VCaP (cell line): Measurements from ENCODE around the gene NACC1.

Experiments
- H3K27ac ChIP-seq: fragments of 450-650 bp; 2 replicates; pipeline ENCODE4 v1.5.1; 2017
- CTCF ChIP-seq: fragments of 450-650 bp; conservative IDR thresholded peaks from 2 replicates; pipeline ENCODE4 v1.5.1; 2017; ENCODE audit warnings: mild to moderate bottlenecking, moderate library complexity

The NACC1 gene

GRCh38 chr19:13082192-13083007 lies 35.7 kb upstream of the NACC1 start:
- no peak for TF ChIP-seq CTCF
- no peak overlapping the region for H3K27ac ChIP-seq

DNA sequence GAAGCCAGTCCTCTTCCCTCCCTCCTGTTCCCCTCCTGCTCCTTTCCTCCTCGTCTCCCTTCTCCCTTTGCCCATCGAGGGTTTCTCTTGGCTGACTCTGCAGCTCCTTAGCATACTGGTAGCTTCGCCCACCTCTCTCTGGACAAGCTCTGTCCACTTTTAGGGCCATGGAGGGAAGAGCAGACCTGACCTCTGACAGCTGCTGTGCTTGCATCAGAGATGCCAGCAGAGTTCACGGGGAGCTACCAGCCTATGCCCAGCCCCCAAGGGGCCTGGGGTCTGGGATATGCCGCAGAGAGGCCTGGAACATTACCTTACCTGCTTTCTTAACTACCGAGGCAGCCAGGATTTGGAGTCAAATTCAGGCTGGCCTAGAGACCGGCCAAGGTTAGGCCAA lies 35.1 kb upstream of the NACC1 start:
- no peak for TF ChIP-seq CTCF
- H3K27ac ChIP-seq = no peak overlapping the region

DNA sequence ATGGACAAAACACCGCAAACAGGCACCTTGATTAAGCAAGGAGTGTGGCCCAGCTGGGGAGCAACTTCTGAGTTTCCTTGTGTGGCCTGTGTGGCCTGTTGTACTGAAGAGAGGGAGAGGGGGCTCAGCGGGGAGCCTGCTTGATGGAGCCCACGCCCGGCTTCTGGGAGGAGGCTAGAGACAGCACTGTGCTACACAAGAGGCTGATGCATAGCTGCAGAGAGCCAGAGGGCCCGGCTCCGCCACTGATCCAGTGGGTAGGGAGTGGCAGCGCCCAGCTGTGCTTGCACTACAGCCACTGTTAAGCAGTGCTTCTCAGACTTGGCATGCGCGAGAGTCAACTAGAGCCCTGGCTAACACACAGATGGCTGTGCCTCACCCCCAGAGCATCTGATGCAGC lies 34.4 kb upstream of the NACC1 start:
- no peak for TF ChIP-seq CTCF
- H3K27ac ChIP-seq = no peak overlapping the region

DNA sequence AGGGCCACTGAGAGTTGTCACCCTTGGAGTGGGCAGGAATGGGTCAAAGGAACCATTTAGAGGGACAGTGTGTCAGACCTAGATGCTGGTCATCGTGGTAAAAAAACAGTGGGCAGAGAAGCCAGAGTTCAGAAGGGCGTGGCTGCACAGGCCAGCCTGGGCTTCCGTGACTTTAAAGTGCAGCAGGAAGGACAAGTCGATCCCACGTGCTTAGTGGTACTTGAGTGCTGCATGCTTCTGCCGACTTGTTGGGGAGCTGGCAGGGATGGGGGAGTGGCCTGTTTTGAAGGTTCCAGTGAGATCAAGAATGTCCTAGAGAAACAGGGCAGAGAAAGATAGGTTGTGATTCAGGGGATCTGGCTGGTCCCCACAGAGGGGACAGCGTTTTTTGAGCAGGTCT lies 32.4 kb upstream of the NACC1 start:
- no peak overlapping the region for H3K27ac ChIP-seq
- no peak for TF ChIP-seq CTCF

GRCh38 chr19:13086341-13086740 lies 31.7 kb upstream of the NACC1 start:
- no peak overlapping the region for H3K27ac ChIP-seq
- TF ChIP-seq CTCF = no peak

DNA sequence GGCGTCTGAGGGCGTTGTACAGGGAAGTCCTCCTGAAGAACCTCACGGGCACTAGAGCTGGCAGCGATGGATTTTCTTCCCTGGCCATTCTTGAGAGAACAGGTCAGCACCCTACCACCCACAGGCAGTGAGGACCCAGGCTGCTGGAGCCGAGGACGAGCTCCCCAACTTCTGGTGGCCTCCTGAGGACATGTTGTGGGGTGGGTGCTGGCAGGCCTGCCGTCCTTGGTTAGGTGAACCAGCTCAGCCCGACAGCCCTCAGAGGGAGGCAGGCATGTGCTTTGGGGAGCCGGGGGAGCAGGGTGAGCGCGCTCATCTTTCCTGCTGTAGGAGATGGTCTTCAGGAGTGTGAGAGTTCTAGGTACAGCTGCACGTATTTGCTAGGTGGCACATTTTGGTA lies 30.8 kb upstream of the NACC1 start:
- TF ChIP-seq CTCF = no peak
- no peak overlapping the region for H3K27ac ChIP-seq

DNA sequence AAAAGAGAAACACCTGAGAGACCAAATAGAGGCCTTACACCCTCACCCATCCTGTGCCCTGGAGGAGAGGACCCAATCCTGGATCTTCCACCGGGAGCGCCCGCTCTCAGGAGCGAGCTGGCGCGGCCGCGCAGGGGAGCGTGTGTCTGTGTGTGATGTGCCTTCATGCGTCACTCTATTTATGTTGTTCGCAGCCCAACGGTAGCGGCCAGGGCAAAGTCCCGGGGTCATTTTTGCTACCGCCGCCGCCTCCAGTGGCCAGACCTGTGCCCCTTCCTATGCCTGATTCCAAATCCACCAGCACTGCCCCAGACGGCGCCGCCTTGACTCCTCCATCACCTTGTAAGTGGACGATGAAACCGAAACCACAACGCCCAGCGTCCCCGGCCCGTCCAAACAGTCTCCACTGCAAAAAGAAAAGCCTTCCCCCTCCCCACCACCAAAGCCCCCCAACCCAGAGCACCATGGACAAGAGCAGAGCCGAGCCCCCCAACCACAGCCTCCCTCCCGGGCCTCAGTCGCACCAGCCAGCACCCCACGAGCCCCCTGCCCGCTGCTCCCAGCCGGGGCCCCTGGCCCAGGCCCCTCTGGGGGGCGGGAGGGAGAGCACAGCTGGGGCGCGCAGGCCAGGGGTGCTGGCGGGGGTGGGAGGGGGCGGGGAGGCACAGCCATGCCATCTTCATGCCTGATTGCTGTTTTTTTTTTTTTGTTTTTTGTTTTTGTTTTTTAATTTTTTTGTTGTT lies 30.1 kb upstream of the NACC1 start:
- no peak overlapping the region for H3K27ac ChIP-seq
- no peak for TF ChIP-seq CTCF
